Umbilical cord (tissue), 2 donors: ENCODE data around the gene PTPRT. TPM values are rescaled to one million over a fixed set of nuclear protein-coding genes. Genes with fewer than 3 reads are reported as not detected.

Experiments
- DNase-seq: peaks from one replicate; pipeline ENCODE4 v3.0.0-alpha.2; 2015; ENCODE audit warnings: low spot score
- total RNA-seq: library from RNA; depleted of rRNA; stranded (reverse); fragments of >200 nt; gene quantifications from one replicate; pipeline ENCODE4 v1.2.3, GENCODE V29; 2014; ENCODE audit warnings: low replicate concordance; ENCODE audit not compliant: insufficient read depth

The PTPRT gene
- total RNA-seq = 17.8 TPM

DNA sequence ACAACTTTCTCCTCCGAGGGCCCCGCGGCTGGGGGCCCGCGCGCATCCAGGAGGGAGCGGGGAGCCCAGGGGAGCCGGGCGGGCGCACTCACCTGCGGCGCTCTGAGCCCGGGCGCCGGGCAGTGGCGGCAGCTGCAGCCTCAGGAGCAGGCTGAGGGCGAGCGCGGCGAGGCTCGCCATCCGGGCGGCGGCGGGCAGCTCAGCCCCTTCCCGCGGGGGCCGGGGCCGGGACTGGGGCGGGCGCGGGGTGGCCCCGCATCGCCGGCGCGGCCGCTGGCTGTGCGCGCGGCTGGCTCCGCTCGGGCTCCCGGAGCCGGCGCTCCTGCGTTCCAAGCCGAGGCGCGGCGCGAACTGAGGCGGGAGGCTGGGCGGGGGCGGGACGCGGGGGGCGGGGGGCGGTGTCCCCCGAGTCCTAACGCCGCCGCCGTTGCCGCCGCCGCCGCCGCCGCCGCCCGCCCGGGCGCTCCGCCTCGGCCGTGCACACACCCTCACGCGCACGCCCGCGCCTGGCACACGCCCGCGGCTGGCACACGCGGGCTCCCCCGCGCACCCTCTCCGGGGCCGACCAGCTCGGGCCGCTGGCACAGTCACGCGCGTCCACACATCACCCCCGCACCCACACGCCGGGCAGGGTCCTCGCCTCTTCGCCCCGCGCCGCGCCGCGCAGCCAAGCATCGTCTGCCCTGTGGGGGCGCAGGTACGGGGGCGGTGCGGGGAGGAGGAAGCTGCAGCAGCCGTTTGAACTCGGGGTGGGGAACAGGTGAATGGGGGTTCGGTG, at the start of gene PTPRT:
Gene PTPRT (minus strand): TSS at position 353 of the 778 bp plus-strand sequence. CDS start 173 bp downstream, at position 180.
- DNase-seq = no peak

DNA sequence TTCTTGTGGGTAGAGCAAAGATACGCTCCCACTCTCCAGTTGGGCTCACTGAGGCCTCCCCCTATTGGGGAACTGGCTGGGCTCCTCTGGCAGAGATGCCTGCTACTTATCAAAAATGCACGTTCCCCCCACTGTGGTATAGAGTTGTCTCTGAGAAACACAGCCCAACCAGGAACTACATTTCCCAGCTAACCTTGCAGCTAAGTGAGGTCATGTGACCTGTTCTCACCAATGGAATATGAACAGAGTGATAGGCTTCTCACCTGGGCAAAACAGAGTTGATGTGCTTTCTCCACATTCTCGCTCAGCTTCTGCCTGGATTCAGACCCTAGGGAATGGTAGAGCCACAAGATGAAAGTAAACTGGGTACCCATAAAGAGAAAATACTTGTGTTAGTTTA, 49.1 kb upstream of the PTPRT start:
- no peak for DNase-seq

DNA sequence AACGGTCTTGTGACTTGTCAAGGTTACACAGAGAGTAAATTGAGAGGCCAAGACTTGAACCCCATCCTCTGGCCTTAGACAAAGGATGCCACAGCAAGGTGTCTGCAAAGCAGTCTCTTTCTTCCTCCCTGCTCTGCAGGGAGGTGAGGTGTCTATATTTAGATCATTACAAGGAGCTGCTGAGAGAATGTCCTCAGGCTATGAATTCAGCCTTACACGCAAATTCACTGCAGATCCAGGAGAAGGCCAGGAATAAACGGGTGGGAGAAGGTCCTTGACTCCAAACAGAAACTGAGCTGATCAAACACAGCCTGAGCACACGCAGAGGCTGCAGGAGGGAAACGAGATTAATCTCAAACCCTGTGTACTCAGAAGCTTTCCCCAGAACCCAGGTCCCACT, 48.6 kb upstream of the PTPRT start:
- DNase-seq = no peak

DNA sequence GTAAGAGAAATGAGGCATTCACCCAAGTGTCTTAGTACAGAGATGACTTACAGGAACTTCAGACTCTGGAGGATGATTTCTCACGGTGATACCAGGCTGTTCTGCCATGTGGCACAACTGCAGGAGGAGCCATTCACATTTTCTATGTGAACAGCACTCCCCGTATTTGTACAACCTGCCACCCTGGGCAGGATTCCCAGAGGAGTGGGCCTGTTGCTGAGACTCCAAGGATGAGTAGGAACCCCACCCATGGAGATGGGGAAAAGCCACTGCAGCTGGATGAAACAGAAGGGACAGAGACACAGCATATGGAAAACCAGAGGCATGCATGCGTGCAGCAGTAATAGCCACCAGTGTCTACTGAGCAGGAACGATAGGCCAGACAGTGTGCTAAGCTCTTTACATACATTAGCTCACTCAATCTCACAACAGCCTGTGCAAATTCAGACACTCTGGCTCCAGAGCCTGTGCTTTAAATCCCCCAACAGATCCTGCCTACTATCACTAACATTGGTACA, 48.0 kb upstream of the PTPRT start:
- no peak for DNase-seq

DNA sequence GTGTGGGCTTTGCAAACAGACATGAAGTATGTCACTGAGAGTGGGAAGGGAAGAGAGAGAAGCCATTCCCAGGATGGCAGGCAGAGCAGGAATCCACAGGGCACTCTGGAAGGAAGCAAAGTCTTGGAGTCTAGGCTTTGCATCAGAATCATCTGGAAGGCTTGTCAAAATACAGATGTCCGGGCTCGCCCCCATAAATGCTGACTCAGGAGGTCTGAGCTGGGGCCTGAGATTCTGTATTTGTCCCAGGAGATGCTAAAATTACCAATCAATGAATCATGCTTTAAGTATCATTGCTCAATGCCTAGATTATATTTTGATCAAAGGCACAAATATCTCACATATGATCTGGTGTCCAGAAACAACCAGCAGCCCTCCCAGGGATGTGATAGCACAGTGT, 46.3 kb upstream of the PTPRT start:
- DNase-seq = no peak

DNA sequence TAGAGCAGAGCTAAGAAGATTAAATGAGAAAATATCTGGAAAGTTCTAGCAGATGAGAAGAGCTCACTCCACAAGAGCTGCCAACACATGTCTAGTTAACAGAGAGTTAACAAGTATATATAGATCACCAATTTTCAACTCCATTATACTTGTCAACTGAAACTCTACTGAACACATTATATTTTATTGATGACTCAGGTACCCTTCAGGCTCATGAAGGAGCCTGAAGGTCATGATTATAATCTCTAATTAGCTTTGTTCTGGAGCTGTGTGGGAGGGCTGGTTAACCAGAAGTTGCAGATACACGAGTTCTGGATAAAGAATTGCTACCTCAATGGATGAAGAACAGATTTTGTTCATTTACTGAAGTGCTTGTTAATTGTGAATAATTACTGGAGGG, 42.1 kb upstream of the PTPRT start:
- no peak for DNase-seq

GRCh38 chr20:43229696-43230095, 40.0 kb upstream of the PTPRT start:
- DNase-seq = no peak

GRCh38 chr20:43220612-43221011, 30.9 kb upstream of the PTPRT start:
- DNase-seq = peak; percentile 86

GRCh38 chr20:43210901-43211300, 21.2 kb upstream of the PTPRT start:
- no peak for DNase-seq

DNA sequence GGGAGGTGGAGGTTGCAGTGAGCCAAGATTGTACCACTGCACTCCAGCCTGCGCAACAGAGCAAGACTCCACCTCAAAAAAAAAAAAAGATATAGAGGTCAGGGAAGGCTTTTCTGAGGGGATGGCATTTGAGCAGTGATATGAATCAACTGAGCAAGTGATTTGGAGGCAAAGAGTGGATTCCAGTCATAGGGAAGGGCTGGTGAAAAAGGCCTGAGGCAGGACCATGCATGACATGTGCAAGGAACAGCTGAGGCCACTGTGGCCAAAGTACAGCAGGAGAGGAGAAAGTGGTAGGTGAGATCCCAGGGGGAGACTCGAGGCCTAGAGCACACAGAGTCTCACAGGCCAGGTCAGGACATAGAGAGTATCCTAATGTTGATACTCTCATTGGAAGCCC, 20.1 kb upstream of the PTPRT start:
- DNase-seq = no peak

- DNase-seq = no peak
Observed at GRCh38 chr20:43205699-43206098, 16.0 kb upstream of the PTPRT start.

DNA sequence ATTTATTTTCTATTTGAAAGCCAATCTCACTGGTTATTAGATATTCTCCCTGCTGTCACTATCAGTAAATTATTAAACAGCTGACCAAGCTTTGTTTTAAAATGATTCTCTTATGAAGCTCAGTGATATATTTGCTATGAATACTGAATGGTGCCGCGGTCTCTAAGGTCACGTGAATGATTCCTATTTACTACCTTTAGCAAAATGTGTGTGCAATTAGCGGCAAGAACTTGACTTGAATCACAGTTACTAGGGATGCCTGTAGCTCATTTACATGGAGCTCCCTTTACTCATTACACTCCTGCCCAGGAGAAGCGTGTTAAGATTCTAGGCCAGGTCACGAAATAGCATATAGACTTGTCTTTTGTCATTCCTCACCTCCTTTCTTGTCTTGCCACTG, 12.4 kb upstream of the PTPRT start:
- no peak for DNase-seq

DNA sequence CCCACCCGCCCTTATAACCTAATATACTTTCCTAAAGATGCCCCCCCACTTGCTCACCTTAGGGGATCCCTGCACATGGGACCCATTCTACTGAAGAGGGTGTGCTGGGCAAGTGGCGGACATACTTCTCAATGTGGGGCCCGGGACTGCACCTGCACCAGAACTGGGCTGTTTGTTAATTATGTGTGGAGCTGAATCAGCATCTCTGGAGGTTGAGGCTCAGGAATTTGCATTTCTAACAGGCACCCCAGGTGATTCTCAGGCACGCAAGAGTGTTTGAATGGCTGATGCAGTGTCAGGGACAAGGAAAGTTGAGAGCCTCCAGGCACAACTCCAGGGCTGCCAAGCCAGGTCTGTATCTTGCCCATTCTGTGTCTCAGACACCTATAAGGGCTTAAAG, 8.9 kb upstream of the PTPRT start:
- DNase-seq = no peak

DNA sequence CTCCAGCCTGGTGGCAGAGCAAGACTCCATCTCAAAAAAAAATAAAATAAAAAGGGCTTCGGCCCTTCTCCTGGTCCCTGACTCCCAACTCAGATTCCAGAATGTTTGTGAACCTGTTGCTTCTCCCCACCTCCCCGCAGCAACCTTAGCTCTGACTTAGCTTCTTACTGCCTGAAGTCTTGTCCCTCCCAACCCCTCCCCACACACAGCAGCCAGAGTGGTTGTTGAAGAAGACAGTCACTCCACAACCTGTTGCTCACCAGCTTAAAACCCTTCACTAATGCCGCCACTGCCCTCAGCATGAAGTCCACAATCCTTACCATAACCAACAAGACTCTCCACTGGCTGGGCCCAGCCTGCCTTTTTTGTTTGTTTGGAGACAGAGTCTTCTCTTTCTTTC, 6.5 kb upstream of the PTPRT start:
- DNase-seq = no peak

- DNase-seq = no peak
Observed at GRCh38 chr20:43194137-43194536, 4.4 kb upstream of the PTPRT start.

- no peak for DNase-seq
Observed at GRCh38 chr20:43193443-43193842, 3.7 kb upstream of the PTPRT start.

DNA sequence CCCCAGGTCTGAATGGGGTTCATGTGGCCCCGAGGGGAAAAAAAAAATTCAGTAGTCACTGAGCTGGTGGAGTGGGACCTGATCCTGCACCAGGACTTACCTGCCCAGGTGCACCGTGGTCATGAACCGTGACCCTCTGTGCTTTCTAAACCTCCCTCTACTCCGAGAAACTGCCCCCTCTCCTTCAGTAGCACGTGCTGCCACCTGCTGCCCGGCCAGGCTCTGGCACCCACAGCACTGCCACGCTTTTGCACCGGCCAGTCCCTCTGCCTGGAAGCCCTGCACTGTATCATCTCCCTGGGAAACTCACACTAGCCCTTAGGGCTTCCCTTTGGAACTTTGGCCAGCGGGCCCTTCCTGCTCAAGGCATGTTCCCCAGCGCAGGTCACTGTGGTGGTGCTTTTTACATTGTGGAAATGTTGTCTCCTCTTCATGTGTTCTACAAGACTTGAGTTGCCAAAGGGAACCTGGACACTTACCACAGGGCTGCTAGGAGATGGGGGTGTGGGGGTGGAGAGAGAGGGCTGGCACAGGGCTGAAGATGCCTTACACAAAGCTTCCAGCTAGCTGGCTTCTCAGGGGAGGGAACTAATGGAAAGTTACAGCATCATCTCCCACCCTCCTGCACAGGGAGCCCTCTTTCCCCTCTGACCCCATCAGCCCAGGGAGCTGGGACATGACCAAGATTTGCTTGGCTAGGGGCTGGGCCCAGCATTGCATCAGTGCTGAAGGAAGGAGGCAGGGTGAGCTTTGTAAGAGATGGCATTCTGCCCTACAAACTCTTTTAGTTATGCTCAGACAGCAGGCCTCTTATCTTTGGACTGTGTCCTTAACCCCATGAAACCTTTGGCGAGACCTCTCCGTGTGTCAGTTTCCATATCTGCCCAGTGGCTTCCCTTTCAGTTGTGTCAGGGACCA, 2.5 kb upstream of the PTPRT start:
- peak; percentile 62 for DNase-seq

- no peak for DNase-seq
Observed at GRCh38 chr20:43191143-43191542, 1.4 kb upstream of the PTPRT start.

DNA sequence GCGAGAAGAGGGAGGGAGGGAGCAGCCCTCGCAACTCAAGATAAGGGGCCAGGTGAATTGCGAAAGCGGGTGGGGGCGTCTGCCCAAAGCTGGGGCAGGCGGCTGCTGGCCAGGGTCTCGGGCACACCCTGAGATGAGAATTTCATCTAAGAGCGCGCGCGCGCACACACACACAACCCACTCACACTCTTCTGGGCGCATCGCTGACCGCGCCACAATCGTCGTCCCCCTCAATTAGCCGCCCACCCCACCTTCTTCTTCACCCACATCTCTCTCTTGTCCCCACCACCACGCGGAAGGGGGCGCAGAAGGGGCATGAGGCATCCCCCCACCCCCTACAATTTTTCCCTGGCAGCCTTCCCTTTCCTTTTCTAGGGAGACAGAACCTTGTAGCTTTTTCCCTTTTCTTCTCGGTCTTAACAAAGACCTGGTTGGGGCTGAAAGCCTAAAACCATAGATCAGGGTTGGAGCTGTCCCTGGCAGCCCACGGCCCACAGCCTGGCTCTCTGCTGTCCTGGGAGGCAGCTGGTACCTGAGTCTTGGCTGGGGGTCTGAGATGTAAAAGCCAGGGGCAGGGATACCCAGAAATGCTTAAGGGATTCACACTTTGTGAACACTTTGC, 737 bp upstream of the PTPRT start:
- no peak for DNase-seq

DNA sequence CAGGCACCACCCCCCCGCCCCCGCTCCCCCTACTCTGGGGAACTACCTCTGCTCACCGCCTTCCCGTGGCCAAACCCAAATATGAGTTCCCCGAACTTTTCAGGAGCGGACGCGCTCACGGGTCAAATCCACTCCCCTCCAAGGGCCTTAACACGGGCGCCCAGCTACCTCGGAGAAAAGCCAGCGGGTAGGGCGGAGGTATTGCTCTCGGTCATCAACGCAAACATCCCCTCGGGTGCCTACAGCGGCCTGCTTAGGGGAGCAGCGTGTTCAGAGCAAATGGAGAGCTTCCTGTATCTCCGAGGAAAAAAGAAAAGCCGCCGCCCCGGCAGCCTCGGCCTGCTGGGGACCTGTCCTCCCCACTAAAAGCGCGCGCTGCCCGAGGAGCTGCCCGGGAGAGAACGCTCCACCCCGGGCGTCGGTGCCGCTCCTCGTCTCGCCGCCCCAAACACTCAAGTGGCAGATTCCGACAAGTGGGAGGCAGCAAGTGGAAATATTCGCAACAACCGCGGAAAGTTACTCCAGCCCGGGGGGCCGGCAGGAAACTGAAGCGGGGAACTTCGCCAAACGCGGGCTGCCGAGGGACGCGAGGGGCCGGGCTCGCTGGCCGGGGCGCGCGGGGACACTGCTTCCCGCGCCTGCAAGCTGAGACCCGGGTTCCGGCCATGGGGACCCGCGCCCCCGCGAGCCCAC, 699 bp downstream of the PTPRT start:
- no peak for DNase-seq

DNA sequence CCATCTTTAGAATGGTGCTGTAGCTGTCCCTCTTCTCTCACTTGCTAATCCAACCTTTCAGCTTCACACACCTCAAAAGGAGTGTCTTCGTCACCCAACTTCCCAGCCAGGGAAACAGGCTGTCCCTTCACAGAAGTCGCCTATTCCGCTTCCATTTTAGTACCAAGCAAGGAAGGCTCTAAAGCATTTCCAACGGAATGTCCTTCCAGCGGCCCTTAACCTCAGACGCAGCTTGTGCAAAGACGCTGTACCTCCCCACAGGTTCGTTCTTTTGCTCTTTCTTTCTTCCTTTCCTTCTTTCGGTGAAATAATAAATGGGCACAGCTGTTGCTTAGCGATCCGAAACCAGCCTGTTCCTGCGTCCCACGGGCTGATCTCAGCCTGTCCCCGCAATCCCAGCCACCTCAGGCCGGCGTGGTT, 1.5 kb downstream of the PTPRT start:
- no peak for DNase-seq
